OCI-LY3 (cell line): ENCODE measurements around the gene ASMTL.

Experiments
- CTCF ChIP-seq: fragments of 200-600, 300-600 bp; sonication (generic); IDR thresholded peaks from 2 replicates; pipeline ENCODE4 v1.5.1; 2014; ENCODE audit warnings: antibody characterized with exemption, low read length, low read depth
- EZH2phosphoT487 ChIP-seq: fragments of 200-600 bp; shearing (Covaris generic); IDR thresholded peaks from 2 replicates; pipeline ENCODE4 v1.6.1; 2018; ENCODE audit warnings: antibody characterized with exemption, mixed run types, low read depth

DNA sequence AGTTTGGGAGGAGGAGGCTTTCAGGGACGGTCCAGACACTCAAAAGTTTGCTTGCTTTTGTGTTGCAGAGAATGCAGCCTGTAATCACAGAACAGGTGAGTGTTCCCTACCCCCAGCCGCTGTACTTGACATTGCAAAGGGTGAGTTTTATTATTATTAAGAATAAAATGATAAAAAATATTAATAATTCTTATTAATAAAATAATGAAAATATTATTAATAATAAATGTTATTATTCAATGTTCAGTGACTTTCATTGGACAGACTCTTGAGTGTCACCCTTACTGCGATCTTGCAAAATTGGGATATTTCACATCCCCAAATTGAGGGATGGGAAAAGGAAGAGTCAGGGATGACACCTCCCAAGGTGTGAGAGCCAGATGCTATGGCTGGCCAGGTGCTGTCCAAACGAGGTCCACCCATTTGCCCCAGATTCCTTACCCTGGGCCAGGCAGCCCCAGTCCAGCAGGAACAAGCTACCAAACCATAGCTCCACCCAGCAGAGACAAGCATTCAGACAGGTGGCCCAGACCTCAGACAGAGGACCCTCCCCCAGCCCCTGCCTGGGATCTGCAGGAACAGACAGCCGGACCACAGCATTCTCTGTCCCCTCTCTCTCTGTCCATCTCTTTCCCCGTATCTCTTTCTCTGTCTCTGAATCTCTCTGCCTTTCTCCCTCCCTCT, 93.8 kb downstream of the ASMTL start:
- TF ChIP-seq CTCF, result no peak
- no peak for TF ChIP-seq EZH2phosphoT487
